HEK293 (cell line): Measurements from ENCODE around the gene ANGEL2.

Experiments
- CTCF ChIA-PET: fragments of 350-600 bp; formaldehyde crosslinking; extraction: SDS; loops from one replicate; lab custom pipeline; 2021; ENCODE audit warnings: antibody characterized with exemption; lab: Yijun Ruan, JAX
- POLR2A ChIA-PET: fragments of 300-600 bp; formaldehyde crosslinking; extraction: SDS; loops from one replicate; lab custom pipeline; 2020; ENCODE audit warnings: antibody characterized with exemption, inconsistent platforms; lab: Yijun Ruan, JAX
- H3K27ac ChIP-seq: fragments of 200-500 bp; sonication (Bioruptor generic); 2 replicates; pipeline ENCODE4 v1.5.1; 2014; ENCODE audit warnings: low read depth, low read length, control low read depth, inconsistent platforms; ENCODE audit errors: extremely low read depth
- H3K36me3 ChIP-seq, 2 experiments: fragments of 200-500 bp in 1 of 2; sonication (Bioruptor generic) in 1 of 2; 1 replicate in 1 of 2; 2 replicates in 1 of 2; pipeline ENCODE4 v1.5.1; 2014 to 2017; ENCODE audit warnings: inconsistent platforms in 2 of 2, low read length in 2 of 2; ENCODE audit not compliant: control insufficient read depth in 2 of 2, insufficient read depth in 1 of 2
- H3K4me1 ChIP-seq: fragments of 200-500 bp; sonication (Bioruptor generic); 2 replicates; pipeline ENCODE4 v1.5.1; 2014; ENCODE audit warnings: mild to moderate bottlenecking, low read length, inconsistent platforms; ENCODE audit not compliant: control insufficient read depth, insufficient read depth
- H3K4me3 ChIP-seq: 2 replicates; pipeline ENCODE4 v1.5.1; 2011; ENCODE audit warnings: low read depth, mild to moderate bottlenecking, control low read depth, low read length, moderate library complexity
- H3K9me3 ChIP-seq: fragments of 200-500 bp; sonication (Bioruptor generic); 2 replicates; pipeline ENCODE4 v1.5.1; 2014; ENCODE audit warnings: low read depth, low read length, inconsistent platforms; ENCODE audit not compliant: control insufficient read depth, insufficient read depth
- BCL11A ChIP-seq: fragments of 450-650 bp; formaldehyde crosslinking; IDR thresholded peaks from 2 replicates; pipeline ENCODE4 v1.5.1; 2016; ENCODE audit warnings: low read depth, missing biosample characterization, missing genetic modification characterization
- KLF9 ChIP-seq: fragments of 450-650 bp; formaldehyde crosslinking; IDR thresholded peaks from 2 replicates; pipeline ENCODE4 v1.5.1; 2016; ENCODE audit warnings: missing biosample characterization, missing genetic modification characterization, low read depth
- OSR2 ChIP-seq: fragments of 450-650 bp; formaldehyde crosslinking; IDR thresholded peaks from 2 replicates; pipeline ENCODE4 v1.5.1; 2016; ENCODE audit warnings: missing biosample characterization, missing genetic modification characterization
- PRDM1 ChIP-seq: fragments of 450-650 bp; formaldehyde crosslinking; IDR thresholded peaks from 2 replicates; pipeline ENCODE4; 2016; ENCODE audit warnings: missing biosample characterization, missing genetic modification characterization
- PRDM10 ChIP-seq: fragments of 450-650 bp; formaldehyde crosslinking; IDR thresholded peaks from 2 replicates; pipeline ENCODE4 v1.5.1; 2016; ENCODE audit warnings: missing biosample characterization, missing genetic modification characterization
- PRDM4 ChIP-seq: fragments of 450-650 bp; formaldehyde crosslinking; IDR thresholded peaks from 2 replicates; pipeline ENCODE4 v1.5.1; 2017; ENCODE audit warnings: missing biosample characterization, missing genetic modification characterization
- PRDM6 ChIP-seq: fragments of 450-650 bp; formaldehyde crosslinking; IDR thresholded peaks from 2 replicates; pipeline ENCODE4 v1.5.1; 2017; ENCODE audit warnings: missing biosample characterization, missing genetic modification characterization
- ZFHX2 ChIP-seq: fragments of 450-650 bp; formaldehyde crosslinking; conservative IDR thresholded peaks from 2 replicates; pipeline ENCODE4 v1.5.1; 2016; ENCODE audit warnings: missing biosample characterization, missing genetic modification characterization
- ZFP3 ChIP-seq: fragments of 450-650 bp; formaldehyde crosslinking; IDR thresholded peaks from 2 replicates; pipeline ENCODE4 v1.5.1; 2016; ENCODE audit warnings: low read depth, missing biosample characterization, missing genetic modification characterization
- ZFP41 ChIP-seq: fragments of 450-650 bp; formaldehyde crosslinking; IDR thresholded peaks from 2 replicates; pipeline ENCODE4 v1.5.1; 2016; ENCODE audit warnings: missing biosample characterization, missing genetic modification characterization, borderline replicate concordance
- ZNF132 ChIP-seq: fragments of 450-650 bp; formaldehyde crosslinking; IDR thresholded peaks from 2 replicates; pipeline ENCODE4 v1.5.1; 2017; ENCODE audit warnings: missing biosample characterization, missing genetic modification characterization, borderline replicate concordance
- ZNF140 ChIP-seq: fragments of 450-650 bp; formaldehyde crosslinking; IDR thresholded peaks from 2 replicates; pipeline ENCODE4 v1.5.1; 2016; ENCODE audit warnings: missing biosample characterization, missing genetic modification characterization
- ZNF169 ChIP-seq: fragments of 450-650 bp; formaldehyde crosslinking; IDR thresholded peaks from 2 replicates; pipeline ENCODE4 v1.5.1; 2016; ENCODE audit warnings: missing biosample characterization, missing genetic modification characterization
- ZNF174 ChIP-seq: fragments of 450-650 bp; formaldehyde crosslinking; IDR thresholded peaks from 2 replicates; pipeline ENCODE4 v1.5.0; 2017; ENCODE audit warnings: missing biosample characterization, mild to moderate bottlenecking, missing genetic modification characterization
- ZNF26 ChIP-seq: fragments of 450-650 bp; formaldehyde crosslinking; IDR thresholded peaks from 2 replicates; pipeline ENCODE4 v1.5.1; 2016; ENCODE audit warnings: missing biosample characterization, missing genetic modification characterization
- ZNF501 ChIP-seq: fragments of 450-650 bp; formaldehyde crosslinking; IDR thresholded peaks from 2 replicates; pipeline ENCODE4 v1.5.1; 2016; ENCODE audit warnings: missing biosample characterization, missing genetic modification characterization
- ZNF561 ChIP-seq: fragments of 450-650 bp; IDR thresholded peaks from 2 replicates; pipeline ENCODE4 v1.5.1; 2018; ENCODE audit warnings: missing biosample characterization, missing genetic modification characterization, borderline replicate concordance
- ZNF704 ChIP-seq: fragments of 450-650 bp; formaldehyde crosslinking; IDR thresholded peaks from 2 replicates; pipeline ENCODE4 v1.5.1; 2016; ENCODE audit warnings: missing biosample characterization, missing genetic modification characterization

ANGEL2 gene

GRCh38 chr1:212952641-212952976 is 63.1 kb downstream of the ANGEL2 start:
- H3K36me3 ChIP-seq, result no peaks in the 10 kb centered on the region; a peak in 1 of 3 replicates
- no peaks in the 10 kb centered on the region for H3K4me1 ChIP-seq
- H3K27ac ChIP-seq, result no peak overlapping the region
- CTCF ChIA-PET, result interaction anchor here (0.6 kb wide), 1 partner anchor 382 kb away, joined by 3 read pairs; no protein-coding TSS in a partner anchor
- H3K4me3 ChIP-seq, result no peak overlapping the region
- no peaks in the 10 kb centered on the region for H3K9me3 ChIP-seq
- TF ChIP-seq OSR2 (tag by site-specific recombination) (no peak), ZNF140 (tag by site-specific recombination) (no peak), ZNF704 (tag by site-specific recombination) (no peak), PRDM4 (tag by site-specific recombination) (no peak), ZNF501 (tag by site-specific recombination) (no peak), BCL11A (tag by site-specific recombination) (no peak), ZFP3 (tag by site-specific recombination) (no peak), ZFP41 (tag by site-specific recombination) (no peak), ZNF169 (no peak), ZNF174 (tag by site-specific recombination) (no peak), ZNF561 (tag by site-specific recombination) (no peak)
- TF ChIP-seq, all 188 proteins: peak for 0
- POLR2A ChIA-PET, result interaction anchor here (1.2 kb wide), 1 partner anchor 99 kb away, joined by 3 read pairs; the partner anchor contains the start of gene RPS6KC1

- ChIA-PET CTCF (interaction anchor here (0.6 kb wide), 1 partner anchor 382 kb away, joined by 3 read pairs; no protein-coding TSS in a partner anchor), POLR2A (interaction anchor here (1.2 kb wide), 1 partner anchor 99 kb away, joined by 3 read pairs; the partner anchor contains the start of gene RPS6KC1)
- Histone ChIP-seq H3K27ac (no peak overlapping the region), H3K36me3 (no peaks in the 10 kb centered on the region), H3K4me1 (no peaks in the 10 kb centered on the region), H3K4me3 (no peak overlapping the region), H3K9me3 (no peaks in the 10 kb centered on the region)
- TF ChIP-seq ZFHX2, result no peak
- TF ChIP-seq KLF9 (tag by site-specific recombination), result no peak
- no peak for TF ChIP-seq PRDM4 (tag by site-specific recombination)
- TF ChIP-seq PRDM6 (tag by site-specific recombination), result no peak
- 0 out of 2 replicates have a peak, but pooled peaks have one; percentile 49 for TF ChIP-seq PRDM1
- TF ChIP-seq ZNF132 (tag by site-specific recombination), result no peak
- 0 out of 2 replicates have a peak, but pooled peaks have one; percentile 18 for TF ChIP-seq ZNF26
- TF ChIP-seq PRDM10 (tag by site-specific recombination), result peak; percentile 61; the same call in 1 of the 2 replicates
Observed at GRCh38 chr1:212951947-212952640, 63.6 kb downstream of the ANGEL2 start.
